ENCODE data around the gene KCNJ16.

GRCh38 chr17:70107441-70107840 is 32.4 kb downstream of the KCNJ16 start:
- TF ChIP-seq CEBPB (IDR thresholded peaks at IDR 0.05) (no peak), CREB1 (IDR thresholded peaks at IDR 0.05; ENCODE audit: low read depth) (no peak), EP300 (IDR thresholded peaks at IDR 0.05; ENCODE audit: borderline replicate concordance) (no peak), FOXM1 (IDR thresholded peaks at IDR 0.05; ENCODE audit: borderline replicate concordance, low read depth) (no peak), TEAD4 (IDR thresholded peaks at IDR 0.05) (no peak), EGR1 (IDR thresholded peaks at IDR 0.05) (no peak), NFIC (IDR thresholded peaks at IDR 0.05) (no peak)
- TF ChIP-seq, protein P1, sequence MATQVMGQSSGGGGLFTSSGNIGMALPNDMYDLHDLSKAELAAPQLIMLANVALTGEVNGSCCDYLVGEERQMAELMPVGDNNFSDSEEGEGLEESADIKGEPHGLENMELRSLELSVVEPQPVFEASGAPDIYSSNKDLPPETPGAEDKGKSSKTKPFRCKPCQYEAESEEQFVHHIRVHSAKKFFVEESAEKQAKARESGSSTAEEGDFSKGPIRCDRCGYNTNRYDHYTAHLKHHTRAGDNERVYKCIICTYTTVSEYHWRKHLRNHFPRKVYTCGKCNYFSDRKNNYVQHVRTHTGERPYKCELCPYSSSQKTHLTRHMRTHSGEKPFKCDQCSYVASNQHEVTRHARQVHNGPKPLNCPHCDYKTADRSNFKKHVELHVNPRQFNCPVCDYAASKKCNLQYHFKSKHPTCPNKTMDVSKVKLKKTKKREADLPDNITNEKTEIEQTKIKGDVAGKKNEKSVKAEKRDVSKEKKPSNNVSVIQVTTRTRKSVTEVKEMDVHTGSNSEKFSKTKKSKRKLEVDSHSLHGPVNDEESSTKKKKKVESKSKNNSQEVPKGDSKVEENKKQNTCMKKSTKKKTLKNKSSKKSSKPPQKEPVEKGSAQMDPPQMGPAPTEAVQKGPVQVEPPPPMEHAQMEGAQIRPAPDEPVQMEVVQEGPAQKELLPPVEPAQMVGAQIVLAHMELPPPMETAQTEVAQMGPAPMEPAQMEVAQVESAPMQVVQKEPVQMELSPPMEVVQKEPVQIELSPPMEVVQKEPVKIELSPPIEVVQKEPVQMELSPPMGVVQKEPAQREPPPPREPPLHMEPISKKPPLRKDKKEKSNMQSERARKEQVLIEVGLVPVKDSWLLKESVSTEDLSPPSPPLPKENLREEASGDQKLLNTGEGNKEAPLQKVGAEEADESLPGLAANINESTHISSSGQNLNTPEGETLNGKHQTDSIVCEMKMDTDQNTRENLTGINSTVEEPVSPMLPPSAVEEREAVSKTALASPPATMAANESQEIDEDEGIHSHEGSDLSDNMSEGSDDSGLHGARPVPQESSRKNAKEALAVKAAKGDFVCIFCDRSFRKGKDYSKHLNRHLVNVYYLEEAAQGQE (IDR thresholded peaks at IDR 0.05; ENCODE audit: low read depth) = no peak
